HEK293 (cell line): ENCODE measurements around the gene HDHD3.

ENCODE experiments used
- CTCF ChIP-seq: fragments of 450-650 bp; formaldehyde crosslinking; IDR thresholded peaks from 2 replicates; pipeline ENCODE4 v1.5.1; 2016; ENCODE audit warnings: missing biosample characterization, missing genetic modification characterization
- GLIS2 ChIP-seq: fragments of 450-650 bp; formaldehyde crosslinking; IDR thresholded peaks from 2 replicates; pipeline ENCODE4 v1.5.1; 2016; ENCODE audit warnings: missing biosample characterization, missing genetic modification characterization
- IKZF3 ChIP-seq: fragments of 450-650 bp; IDR thresholded peaks from 2 replicates; pipeline ENCODE4 v1.5.0; 2018; ENCODE audit warnings: missing biosample characterization, mild to moderate bottlenecking, missing genetic modification characterization, moderate library complexity
- PBX3 ChIP-seq: sonication (generic); formaldehyde crosslinking; IDR thresholded peaks from 2 replicates; pipeline ENCODE4 v1.8.1; 2022; ENCODE audit warnings: mild to moderate bottlenecking, moderate library complexity, missing genetic modification reagents
- RBAK ChIP-seq: fragments of 450-650 bp; formaldehyde crosslinking; IDR thresholded peaks from 2 replicates; pipeline ENCODE4 v1.5.1; 2016; ENCODE audit warnings: missing biosample characterization, missing genetic modification characterization
- TSHZ1 ChIP-seq: fragments of 450-650 bp; formaldehyde crosslinking; IDR thresholded peaks from 2 replicates; pipeline ENCODE4 v1.5.1; 2016; ENCODE audit warnings: missing biosample characterization, missing genetic modification characterization, borderline replicate concordance
- ZBTB49 ChIP-seq: fragments of 450-650 bp; formaldehyde crosslinking; IDR thresholded peaks from 2 replicates; pipeline ENCODE4 v1.5.1; 2016; ENCODE audit warnings: missing biosample characterization, missing genetic modification characterization, low read depth
- ZFP41 ChIP-seq: fragments of 450-650 bp; formaldehyde crosslinking; IDR thresholded peaks from 2 replicates; pipeline ENCODE4 v1.5.1; 2016; ENCODE audit warnings: missing biosample characterization, missing genetic modification characterization, borderline replicate concordance
- ZNF132 ChIP-seq: fragments of 450-650 bp; formaldehyde crosslinking; IDR thresholded peaks from 2 replicates; pipeline ENCODE4 v1.5.1; 2017; ENCODE audit warnings: missing biosample characterization, missing genetic modification characterization, borderline replicate concordance
- ZNF140 ChIP-seq: fragments of 450-650 bp; formaldehyde crosslinking; IDR thresholded peaks from 2 replicates; pipeline ENCODE4 v1.5.1; 2016; ENCODE audit warnings: missing biosample characterization, missing genetic modification characterization
- ZNF239 ChIP-seq: fragments of 450-650 bp; formaldehyde crosslinking; IDR thresholded peaks from 2 replicates; pipeline ENCODE4 v1.5.1; 2016; ENCODE audit warnings: missing biosample characterization, missing genetic modification characterization
- ZNF24 ChIP-seq: fragments of 450-650 bp; formaldehyde crosslinking; IDR thresholded peaks from 2 replicates; pipeline ENCODE4 v1.5.1; 2016; ENCODE audit warnings: missing biosample characterization, missing genetic modification characterization
- ZNF311 ChIP-seq: fragments of 450-650 bp; formaldehyde crosslinking; IDR thresholded peaks from 2 replicates; pipeline ENCODE4 v1.5.1; 2017; ENCODE audit warnings: missing biosample characterization, missing genetic modification characterization, borderline replicate concordance
- ZNF398 ChIP-seq: fragments of 450-650 bp; formaldehyde crosslinking; IDR thresholded peaks from 2 replicates; pipeline ENCODE4 v1.5.1; 2017; ENCODE audit warnings: missing biosample characterization, missing genetic modification characterization
- ZNF426 ChIP-seq: fragments of 450-650 bp; formaldehyde crosslinking; IDR thresholded peaks from 2 replicates; pipeline ENCODE4 v1.5.1; 2017; ENCODE audit warnings: missing biosample characterization, missing genetic modification characterization, mild to moderate bottlenecking, inconsistent platforms, moderate library complexity
- ZNF449 ChIP-seq: fragments of 450-650 bp; formaldehyde crosslinking; IDR thresholded peaks from 2 replicates; pipeline ENCODE4 v1.5.1; 2017; ENCODE audit warnings: missing biosample characterization, mild to moderate bottlenecking, missing genetic modification characterization, moderate library complexity
- ZNF529 ChIP-seq: fragments of 450-650 bp; formaldehyde crosslinking; IDR thresholded peaks from 2 replicates; pipeline ENCODE4 v1.5.1; 2017; ENCODE audit warnings: missing genetic modification characterization, missing biosample characterization; ENCODE audit not compliant: insufficient replicate concordance
- ZNF548 ChIP-seq: fragments of 450-650 bp; formaldehyde crosslinking; IDR thresholded peaks from 2 replicates; pipeline ENCODE4 v1.5.1; 2016; ENCODE audit warnings: missing biosample characterization, missing genetic modification characterization
- ZNF549 ChIP-seq: fragments of 450-650 bp; IDR thresholded peaks from 2 replicates; pipeline ENCODE4 v1.5.1; 2018; ENCODE audit warnings: missing biosample characterization, missing genetic modification characterization, mild to moderate bottlenecking, inconsistent platforms, moderate library complexity
- ZNF585B ChIP-seq: fragments of 450-650 bp; formaldehyde crosslinking; IDR thresholded peaks from 2 replicates; pipeline ENCODE4 v1.5.1; 2016; ENCODE audit warnings: missing biosample characterization, missing genetic modification characterization
- ZNF658 ChIP-seq: fragments of 450-650 bp; formaldehyde crosslinking; IDR thresholded peaks from 2 replicates; pipeline ENCODE4; 2016; ENCODE audit warnings: missing biosample characterization, missing genetic modification characterization
- ZNF776 ChIP-seq: fragments of 450-650 bp; formaldehyde crosslinking; IDR thresholded peaks from 2 replicates; pipeline ENCODE4 v1.5.0; 2017; ENCODE audit warnings: missing biosample characterization, missing genetic modification characterization, borderline replicate concordance
- ZNF777 ChIP-seq: fragments of 450-650 bp; formaldehyde crosslinking; IDR thresholded peaks from 2 replicates; pipeline ENCODE4 v1.5.1; 2017; ENCODE audit warnings: missing biosample characterization, missing genetic modification characterization, borderline replicate concordance
- ZNF830 ChIP-seq: fragments of 450-650 bp; IDR thresholded peaks from 2 replicates; pipeline ENCODE4 v1.5.0; 2018; ENCODE audit warnings: missing biosample characterization, missing genetic modification characterization, low read depth, mild to moderate bottlenecking, moderate library complexity
- ZNF837 ChIP-seq: fragments of 450-650 bp; formaldehyde crosslinking; IDR thresholded peaks from 2 replicates; pipeline ENCODE4 v1.5.1; 2016; ENCODE audit warnings: missing biosample characterization, missing genetic modification characterization
- ZSCAN4 ChIP-seq: fragments of 450-650 bp; formaldehyde crosslinking; IDR thresholded peaks from 2 replicates; pipeline ENCODE4 v1.5.1; 2017; ENCODE audit warnings: missing biosample characterization, missing genetic modification characterization
- ZXDB ChIP-seq: fragments of 450-650 bp; formaldehyde crosslinking; IDR thresholded peaks from 2 replicates; pipeline ENCODE4 v1.5.1; 2016; ENCODE audit warnings: missing biosample characterization, missing genetic modification characterization

Gene HDHD3

GRCh38 chr9:113343732-113344231 is 33.0 kb downstream of the HDHD3 start (continued):
- TF ChIP-seq TSHZ1: no peak; the same call in 1 of the 2 replicates
- TF ChIP-seq ZNF776 (tag by site-specific recombination): no peak
- no peak for TF ChIP-seq ZSCAN4 (tag by site-specific recombination)
- TF ChIP-seq ZFP41 (tag by site-specific recombination): no peak
- TF ChIP-seq ZNF830 (tag by site-specific recombination): no peak
- TF ChIP-seq ZNF398 (tag by site-specific recombination): no peak
- TF ChIP-seq ZNF311 (tag by site-specific recombination): no peak
- TF ChIP-seq ZNF585B (tag by site-specific recombination): no peak
- no peak for TF ChIP-seq ZNF24 (tag by site-specific recombination)
- no peak for TF ChIP-seq ZNF449 (tag by site-specific recombination)
- TF ChIP-seq ZNF548 (tag by site-specific recombination): no peak
- no peak for TF ChIP-seq ZNF426 (tag by site-specific recombination)
- TF ChIP-seq ZNF132 (tag by site-specific recombination): no peak
- no peak for TF ChIP-seq ZNF777
- TF ChIP-seq ZNF549 (tag by site-specific recombination): no peak
- no peak for TF ChIP-seq RBAK (tag by site-specific recombination)
- no peak for TF ChIP-seq ZNF837
- no peak for TF ChIP-seq ZNF658 (tag by site-specific recombination)
- TF ChIP-seq GLIS2 (tag by site-specific recombination): no peak
- TF ChIP-seq PBX3 (CRISPR knock-in tag): no peak
- no peak for TF ChIP-seq ZNF239
- no peak for TF ChIP-seq ZNF529 (tag by site-specific recombination)
- no peak for TF ChIP-seq ZNF140 (tag by site-specific recombination)
- TF ChIP-seq ZXDB (tag by site-specific recombination): no peak
- TF ChIP-seq CTCF (tag by site-specific recombination): no peak
- TF ChIP-seq ZBTB49: no peak
- 0 out of 2 replicates have a peak, but pooled peaks have one; percentile 41 for TF ChIP-seq IKZF3 (tag by site-specific recombination)
